Esophagus (tissue), 2 donors: ENCODE results near the gene NOSTRIN. TPM values are rescaled to one million over a fixed set of nuclear protein-coding genes. Genes with fewer than 3 reads are reported as not detected.
"Not testable (repeated sequence)": the region's sequence is repeated elsewhere in the genome, so short reads cannot be mapped to it uniquely, and the experiment has no call there.

Experiments used
- H3K27ac ChIP-seq, 2 donors: one replicate each; pipeline ENCODE4 v1.5.1; 2013; ENCODE audit warnings: low read depth in 2 of 2, mild to moderate bottlenecking in 2 of 2, inconsistent platforms in 1 of 2, low read length in 1 of 2, moderate library complexity in 1 of 2
- H3K27me3 ChIP-seq, 2 donors: one replicate each; pipeline ENCODE4 v1.6.1; 2013; ENCODE audit warnings: low read length in 2 of 2, control low read depth in 1 of 2, mild to moderate bottlenecking in 1 of 2; ENCODE audit not compliant: insufficient read depth in 2 of 2, control insufficient read depth in 1 of 2
- H3K36me3 ChIP-seq, 2 donors: one replicate each; pipeline ENCODE4 v1.6.1; 2013; ENCODE audit warnings: low read length in 1 of 2; ENCODE audit not compliant: control insufficient read depth in 2 of 2, insufficient read depth in 2 of 2
- H3K4me1 ChIP-seq, 2 donors: one replicate each; pipeline ENCODE4 v1.6.1; 2013; ENCODE audit warnings: low read length in 1 of 2; ENCODE audit not compliant: control insufficient read depth in 2 of 2, insufficient read depth in 2 of 2
- H3K4me3 ChIP-seq, 2 donors: one replicate each; pipeline ENCODE4 v1.5.1; 2013; ENCODE audit warnings: low read length in 2 of 2, mild to moderate bottlenecking in 2 of 2, low read depth in 1 of 2, moderate library complexity in 1 of 2
- H3K9me3 ChIP-seq, 2 donors: one replicate each; pipeline ENCODE4 v1.6.1; 2013; ENCODE audit warnings: mild to moderate bottlenecking in 2 of 2, low read depth in 1 of 2, low read length in 1 of 2, moderate library complexity in 1 of 2; ENCODE audit not compliant: control insufficient read depth in 2 of 2, insufficient read depth in 1 of 2
- WGBS, 2 donors: extraction: QIAGEN DNeasy Blood & Tissue Kit; methylation state at CpG; one replicate each; pipeline ENCODE4 v1.1.7; 2013; 5-methylcytosine and 5-hydroxymethylcytosine counted together
- polyA plus RNA-seq, 2 donors: library from polyadenylated mRNA; stranded (reverse); fragments of 200-250 nt; gene quantifications; one replicate each; pipeline ENCODE4 v1.2.3, GENCODE V29; 2013
- donor health status: healthy with polysubstance abuse.
- donor health status: Bipolar disorder and iron deficiency.

Gene NOSTRIN
- polyA plus RNA-seq, result 1 to 10 TPM; 3.4 to 6.3 TPM

GRCh38 chr2:168801961-168802858, at the start of gene NOSTRIN:
Gene NOSTRIN (plus strand): TSS chr2:168802637. CDS start chr2:168802647, 10 bp downstream.
- H3K36me3 ChIP-seq, result no peaks in the 10 kb centered on the region
- WGBS, 2 donors, result 44 to 51% methylated on average over 10 of the region's 10 CpGs
- peak within 1 kb of the TSS in 1 of 2 donors; percentile 10 for H3K4me3 ChIP-seq
- no peaks in the 10 kb centered on the region for H3K9me3 ChIP-seq
- H3K4me1 ChIP-seq, result no peaks in the 10 kb centered on the region
- H3K27me3 ChIP-seq, result no peaks in the 10 kb centered on the region
- peak within 1 kb of the TSS; percentile 11 to 22 for H3K27ac ChIP-seq

DNA sequence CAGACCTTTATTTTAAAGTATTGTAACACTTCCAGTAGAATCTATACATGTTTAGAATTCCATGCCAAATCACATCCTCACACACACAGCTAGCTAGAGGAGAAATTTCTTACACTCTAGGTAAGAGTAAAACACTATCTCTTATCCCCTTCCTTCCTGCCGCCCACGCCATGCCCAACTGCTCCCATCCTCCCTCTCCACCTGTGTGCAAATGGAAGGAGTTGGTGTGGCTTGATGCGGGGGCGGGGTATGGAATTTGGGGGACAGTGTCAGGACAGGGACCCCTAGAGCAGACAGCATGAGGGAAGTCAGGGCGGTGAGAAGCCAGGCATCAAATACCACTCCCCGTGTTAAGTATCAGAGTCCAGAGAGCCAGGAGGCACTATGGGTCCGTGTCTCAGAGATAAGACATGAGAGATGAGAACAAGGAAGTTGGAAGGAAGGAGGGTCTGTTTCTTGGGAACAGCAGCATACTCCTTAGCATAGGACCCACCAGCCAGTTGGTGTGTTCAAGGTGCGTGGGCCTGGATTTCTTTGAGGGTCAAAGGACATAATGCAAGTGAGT, 48.6 kb upstream of the NOSTRIN start:
- no peak overlapping the region for H3K27ac ChIP-seq
- H3K27me3 ChIP-seq, result no peaks in the 10 kb centered on the region
- H3K9me3 ChIP-seq, result no peaks in the 10 kb centered on the region
- no peaks in the 10 kb centered on the region for H3K36me3 ChIP-seq
- WGBS, 2 donors, result 89 to 97% methylated on average over 8 of the region's 8 CpGs
- no peaks in the 10 kb centered on the region for H3K4me1 ChIP-seq
- no peak overlapping the region for H3K4me3 ChIP-seq

GRCh38 chr2:168757223-168757622, 45.2 kb upstream of the NOSTRIN start:
- Histone ChIP-seq H3K4me3 (no peak overlapping the region), H3K4me1 (no peaks in the 10 kb centered on the region), H3K36me3 (no peaks in the 10 kb centered on the region), H3K9me3 (no peaks in the 10 kb centered on the region), H3K27me3 (no peaks in the 10 kb centered on the region), H3K27ac (no peak overlapping the region)
- WGBS, 2 donors, result 71 to 75% methylated on average over 3 of the region's 3 CpGs

DNA sequence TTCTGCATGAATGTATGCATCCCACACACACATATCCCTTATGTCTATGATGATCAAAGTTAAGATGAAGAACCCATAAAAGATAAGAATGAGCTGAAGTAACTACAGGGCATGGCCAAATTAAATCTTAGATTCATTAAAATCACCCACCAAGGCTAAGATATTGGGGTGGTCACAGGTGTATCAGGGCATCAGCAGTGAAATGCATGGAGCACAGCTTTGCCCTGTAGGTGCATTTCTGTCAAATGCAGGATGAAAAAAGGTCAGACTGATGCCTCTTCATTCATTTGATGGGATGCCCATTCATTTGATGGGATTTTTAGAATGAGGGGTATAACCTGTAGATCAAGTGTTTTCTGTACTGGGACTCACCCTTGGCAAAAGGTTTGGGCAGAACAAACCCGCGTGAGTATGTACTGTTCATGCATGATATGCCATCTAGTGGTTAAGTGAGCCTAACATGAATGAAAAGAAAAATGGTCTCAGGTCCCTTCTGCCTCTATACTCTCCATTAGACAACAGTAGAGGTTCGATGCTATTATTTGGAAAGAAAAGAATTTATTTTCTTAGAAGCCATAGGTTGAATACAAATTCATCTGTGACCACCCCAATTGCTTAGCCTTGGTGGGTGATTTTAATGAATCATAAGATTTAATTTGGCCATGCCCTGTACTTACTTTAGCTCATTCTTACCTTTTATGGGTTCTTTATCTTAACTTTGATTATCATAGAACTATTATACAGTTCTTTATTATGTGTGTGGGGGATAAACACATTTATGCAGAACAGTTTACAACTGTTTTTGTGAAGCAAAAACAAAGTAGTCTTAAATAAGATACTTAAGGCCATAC, 43.2 kb upstream of the NOSTRIN start:
- Histone ChIP-seq H3K9me3 (no peaks in the 10 kb centered on the region), H3K36me3 (no peaks in the 10 kb centered on the region), H3K4me1 (no peaks in the 10 kb centered on the region), H3K27me3 (no peaks in the 10 kb centered on the region), H3K4me3 (no peak overlapping the region), H3K27ac (no peak overlapping the region)
- WGBS, 2 donors, result 21 to 22% methylated on average over 3 of the region's 3 CpGs

GRCh38 chr2:168765401-168765800, 37.0 kb upstream of the NOSTRIN start:
- no peak overlapping the region for H3K27ac ChIP-seq
- no peak overlapping the region for H3K4me3 ChIP-seq
- H3K27me3 ChIP-seq, result no peaks in the 10 kb centered on the region
- peaks cover 0 to 3% of the 10 kb centered on the region in 2 donors for H3K4me1 ChIP-seq
- H3K36me3 ChIP-seq, result no peaks in the 10 kb centered on the region
- no peaks in the 10 kb centered on the region for H3K9me3 ChIP-seq
- WGBS, 2 donors, result 71 to 75% methylated on average over 1 of the region's 1 CpG

GRCh38 chr2:168766600-168766999, 35.8 kb upstream of the NOSTRIN start:
- H3K27me3 ChIP-seq, result no peaks in the 10 kb centered on the region
- WGBS, 2 donors, result 50 to 54% methylated on average over 2 of the region's 2 CpGs
- no peak overlapping the region for H3K4me3 ChIP-seq
- no peak overlapping the region for H3K27ac ChIP-seq
- no peaks in the 10 kb centered on the region for H3K36me3 ChIP-seq
- peaks cover 0 to 3% of the 10 kb centered on the region in 2 donors for H3K4me1 ChIP-seq
- H3K9me3 ChIP-seq, result no peaks in the 10 kb centered on the region

DNA sequence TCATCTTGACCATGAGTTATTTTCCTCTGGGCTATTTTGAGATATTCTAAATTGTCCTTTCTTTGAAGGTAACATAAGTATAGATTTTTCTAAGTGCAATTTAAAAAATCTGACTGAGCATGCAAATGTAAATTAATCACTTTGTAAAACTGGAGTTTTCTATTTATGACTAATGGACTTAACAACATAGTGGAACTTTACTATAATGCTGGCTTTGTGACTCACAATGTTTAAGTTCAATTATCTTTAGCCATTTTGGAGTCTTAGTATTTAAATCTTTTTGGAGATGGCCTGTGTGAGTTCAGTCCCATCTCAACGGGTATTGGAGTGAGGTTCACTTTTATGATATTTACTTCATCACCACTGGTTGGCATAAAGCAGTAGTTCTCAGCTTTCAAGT, 35.2 kb upstream of the NOSTRIN start:
- WGBS, 2 donors, result 44 to 53% methylated on average over 1 of the region's 1 CpG

DNA sequence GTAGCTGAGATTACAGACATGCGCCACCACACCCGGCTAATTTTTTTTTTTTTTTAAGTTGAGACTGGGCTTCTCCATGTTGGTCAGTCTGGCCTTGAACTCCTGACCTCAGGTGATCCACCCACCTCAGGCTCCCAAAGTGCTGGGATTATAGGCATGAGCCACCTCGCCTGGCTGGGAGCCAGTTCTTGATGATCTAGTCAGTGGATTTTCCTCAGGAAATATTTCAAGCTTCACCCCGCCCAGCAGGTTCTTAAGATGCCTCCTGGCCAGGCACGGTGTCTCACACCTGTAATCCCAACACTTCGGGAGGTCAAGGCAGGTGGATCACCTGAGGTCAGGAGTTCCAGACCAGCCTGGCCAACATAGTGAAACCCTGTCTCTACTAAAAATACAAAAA, 34.1 kb upstream of the NOSTRIN start:
- H3K27me3 ChIP-seq, H3K36me3 ChIP-seq, H3K27ac ChIP-seq, H3K9me3 ChIP-seq, H3K4me3 ChIP-seq, H3K4me1 ChIP-seq: not testable (repeated sequence)
- WGBS, 2 donors, result 82 to 84% methylated on average over 6 of the region's 6 CpGs

More for the DNA sequence above, 35.2 kb upstream of the NOSTRIN start:
- Histone ChIP-seq H3K4me3 (no peak overlapping the region), H3K9me3 (no peaks in the 10 kb centered on the region), H3K4me1 (peaks cover 0 to 3% of the 10 kb centered on the region in 2 donors), H3K36me3 (no peaks in the 10 kb centered on the region), H3K27ac (no peak overlapping the region), H3K27me3 (no peaks in the 10 kb centered on the region)

DNA sequence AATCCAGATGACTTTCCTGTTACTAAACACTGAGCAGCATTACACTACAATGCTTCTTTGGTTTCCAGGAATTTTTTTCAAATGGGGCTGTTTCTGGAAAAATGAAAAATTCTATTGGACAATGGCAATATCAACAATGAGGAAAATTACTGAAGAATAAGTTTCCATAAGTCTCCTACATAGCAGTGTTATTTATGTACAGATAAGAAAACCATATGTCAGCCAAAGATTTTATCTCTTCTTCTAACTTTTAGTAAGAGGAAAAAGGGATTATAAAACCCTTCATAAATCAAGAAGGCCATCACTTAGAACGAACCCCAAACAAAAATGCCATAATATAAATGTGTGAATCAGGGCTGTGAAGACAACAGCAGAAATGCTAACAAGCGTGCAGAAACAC, 31.6 kb upstream of the NOSTRIN start:
- Histone ChIP-seq H3K9me3 (no peaks in the 10 kb centered on the region), H3K4me1 (peaks cover 0 to 3% of the 10 kb centered on the region in 2 donors), H3K36me3 (no peaks in the 10 kb centered on the region), H3K27me3 (no peaks in the 10 kb centered on the region), H3K27ac (no peak overlapping the region), H3K4me3 (no peak overlapping the region)
- 77 to 83% methylated on average over 2 of the region's 2 CpGs for WGBS, 2 donors
